Measurements from ENCODE around the gene EPHA2.

EPHA2 gene

DNA sequence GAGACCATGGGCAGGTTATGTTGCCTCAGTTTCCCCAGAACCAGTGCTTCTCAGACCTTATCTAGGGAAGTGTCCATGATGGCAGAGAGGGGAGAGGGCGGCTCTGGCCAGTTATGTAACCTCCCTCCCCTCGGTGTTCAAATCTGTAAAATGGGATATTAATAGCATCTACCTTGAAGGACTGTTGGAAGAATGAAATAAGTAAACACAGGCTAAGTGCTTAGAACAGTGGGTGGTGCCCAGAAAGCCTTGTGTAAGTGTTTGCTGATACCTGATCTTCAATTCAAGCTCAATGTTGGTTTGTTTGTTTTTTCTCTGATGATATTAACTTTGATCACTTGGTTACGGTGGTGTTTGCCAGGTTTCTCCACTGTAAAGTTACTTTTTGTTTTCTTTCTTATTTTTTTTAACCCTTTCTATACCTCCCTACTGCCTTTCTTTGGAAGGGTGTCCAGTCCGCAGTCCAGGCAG, 34.9 kb downstream of the EPHA2 start:
- H2AFZ ChIP-seq (ENCODE audit: low read depth, low read length) = no peak overlapping the region
- H3K4me1 ChIP-seq (ENCODE audit: insufficient read depth, low read length) = no peaks in the 10 kb centered on the region
- no peaks in the 10 kb centered on the region for H3K79me2 ChIP-seq (ENCODE audit: insufficient read depth, low read length)
- H4K20me1 ChIP-seq (ENCODE audit: insufficient read depth, low read length) = no peaks in the 10 kb centered on the region; the same call in 1 of the 2 replicates
- H3K4me3 ChIP-seq (ENCODE audit: low read depth in 1 of 2, low read length in 2 of 2) = no peak overlapping the region
- H3K9me3 ChIP-seq (ENCODE audit: insufficient read depth, low read length, severe bottlenecking) = no peaks in the 10 kb centered on the region
- ATAC-seq (ENCODE audit: insufficient read depth, low read depth) = no peak
- H3K27me3 ChIP-seq (ENCODE audit: insufficient read depth, low read length, poor library complexity) = no peaks in the 10 kb centered on the region
- TF ChIP-seq EZH2 (IDR thresholded peaks at IDR 0.05; ENCODE audit: borderline replicate concordance, low read depth, low read length, severe bottlenecking) = no peak
- TF ChIP-seq, protein P1, sequence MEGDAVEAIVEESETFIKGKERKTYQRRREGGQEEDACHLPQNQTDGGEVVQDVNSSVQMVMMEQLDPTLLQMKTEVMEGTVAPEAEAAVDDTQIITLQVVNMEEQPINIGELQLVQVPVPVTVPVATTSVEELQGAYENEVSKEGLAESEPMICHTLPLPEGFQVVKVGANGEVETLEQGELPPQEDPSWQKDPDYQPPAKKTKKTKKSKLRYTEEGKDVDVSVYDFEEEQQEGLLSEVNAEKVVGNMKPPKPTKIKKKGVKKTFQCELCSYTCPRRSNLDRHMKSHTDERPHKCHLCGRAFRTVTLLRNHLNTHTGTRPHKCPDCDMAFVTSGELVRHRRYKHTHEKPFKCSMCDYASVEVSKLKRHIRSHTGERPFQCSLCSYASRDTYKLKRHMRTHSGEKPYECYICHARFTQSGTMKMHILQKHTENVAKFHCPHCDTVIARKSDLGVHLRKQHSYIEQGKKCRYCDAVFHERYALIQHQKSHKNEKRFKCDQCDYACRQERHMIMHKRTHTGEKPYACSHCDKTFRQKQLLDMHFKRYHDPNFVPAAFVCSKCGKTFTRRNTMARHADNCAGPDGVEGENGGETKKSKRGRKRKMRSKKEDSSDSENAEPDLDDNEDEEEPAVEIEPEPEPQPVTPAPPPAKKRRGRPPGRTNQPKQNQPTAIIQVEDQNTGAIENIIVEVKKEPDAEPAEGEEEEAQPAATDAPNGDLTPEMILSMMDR (IDR thresholded peaks at IDR 0.05; ENCODE audit: borderline replicate concordance, extremely low read depth, low read length, poor library complexity, severe bottlenecking) = no peak
- H3K9ac ChIP-seq (ENCODE audit: low read depth, low read length) = no peak overlapping the region
- DNase-seq = no peak
- no peak overlapping the region for H3K27ac ChIP-seq (ENCODE audit: low read length)
- H3K4me2 ChIP-seq (ENCODE audit: insufficient read depth, low read length) = no peak overlapping the region
- no peaks in the 10 kb centered on the region for H3K36me3 ChIP-seq (ENCODE audit: insufficient read depth, low read length)

DNA sequence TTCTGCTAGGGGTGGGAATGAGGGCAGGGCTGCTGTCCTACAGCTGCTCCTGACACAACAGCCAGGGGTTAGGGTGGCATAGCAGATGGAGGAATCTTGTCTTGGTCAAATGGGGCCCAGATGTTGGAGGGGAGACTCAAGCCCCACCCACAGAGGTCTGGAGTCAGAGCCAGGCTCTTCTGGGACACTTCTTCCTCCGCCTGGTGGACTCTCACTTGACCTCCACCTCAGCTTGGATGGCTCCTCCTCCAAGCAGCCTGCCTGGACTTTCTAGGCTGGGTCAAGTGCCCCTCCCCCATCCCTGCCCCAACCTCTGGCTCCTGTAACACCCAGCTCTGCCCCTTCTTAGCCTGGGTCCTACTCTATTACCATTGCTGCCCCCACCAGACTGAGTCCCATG, 35.5 kb downstream of the EPHA2 start:
- no peaks in the 10 kb centered on the region; the same call in 1 of the 2 replicates for H4K20me1 ChIP-seq (ENCODE audit: insufficient read depth, low read length)
- no peaks in the 10 kb centered on the region for H3K36me3 ChIP-seq (ENCODE audit: insufficient read depth, low read length)
- ATAC-seq (ENCODE audit: insufficient read depth, low read depth) = no peak
- H2AFZ ChIP-seq (ENCODE audit: low read depth, low read length) = no peak overlapping the region
- H3K27me3 ChIP-seq (ENCODE audit: insufficient read depth, low read length, poor library complexity) = no peaks in the 10 kb centered on the region
- no peak overlapping the region for H3K9ac ChIP-seq (ENCODE audit: low read depth, low read length)
- no peaks in the 10 kb centered on the region for H3K4me1 ChIP-seq (ENCODE audit: insufficient read depth, low read length)
- no peak overlapping the region for H3K27ac ChIP-seq (ENCODE audit: low read length)
- H3K79me2 ChIP-seq (ENCODE audit: insufficient read depth, low read length) = no peaks in the 10 kb centered on the region
- no peak for DNase-seq
- TF ChIP-seq, protein P1 (IDR thresholded peaks at IDR 0.05; ENCODE audit: borderline replicate concordance, extremely low read depth, low read length, poor library complexity, severe bottlenecking) = no peak
- TF ChIP-seq EZH2 (IDR thresholded peaks at IDR 0.05; ENCODE audit: borderline replicate concordance, low read depth, low read length, severe bottlenecking) = no peak
- H3K9me3 ChIP-seq (ENCODE audit: insufficient read depth, low read length, severe bottlenecking) = no peaks in the 10 kb centered on the region
- H3K4me2 ChIP-seq (ENCODE audit: insufficient read depth, low read length) = no peak overlapping the region
- H3K4me3 ChIP-seq (ENCODE audit: low read depth in 1 of 2, low read length in 2 of 2) = no peak overlapping the region

DNA sequence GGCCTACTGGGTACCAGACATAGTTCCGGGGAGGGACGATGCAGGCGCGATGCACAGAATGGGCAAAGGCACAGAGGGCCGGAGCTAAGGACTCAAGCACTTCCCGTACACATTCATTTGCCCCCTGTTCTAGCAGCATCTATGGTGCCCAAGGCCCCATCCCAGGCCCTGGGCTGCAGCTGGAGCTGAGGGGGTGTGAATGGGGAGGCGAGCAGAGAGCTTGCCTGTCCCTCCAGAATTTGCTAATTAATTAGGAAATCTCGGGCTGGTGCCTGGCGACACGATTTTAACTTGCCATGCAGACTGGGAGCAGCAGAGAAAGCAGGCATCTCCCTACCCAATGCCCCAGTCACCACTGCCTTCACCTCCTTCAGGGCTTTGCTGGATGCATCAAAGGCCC, 35.9 kb downstream of the EPHA2 start:
- H3K36me3 ChIP-seq (ENCODE audit: insufficient read depth, low read length) = no peaks in the 10 kb centered on the region
- TF ChIP-seq EZH2 (IDR thresholded peaks at IDR 0.05; ENCODE audit: borderline replicate concordance, low read depth, low read length, severe bottlenecking) = no peak
- TF ChIP-seq, protein P1 (IDR thresholded peaks at IDR 0.05; ENCODE audit: borderline replicate concordance, extremely low read depth, low read length, poor library complexity, severe bottlenecking) = no peak
- H3K4me2 ChIP-seq (ENCODE audit: insufficient read depth, low read length) = no peak overlapping the region
- H3K9me3 ChIP-seq (ENCODE audit: insufficient read depth, low read length, severe bottlenecking) = no peaks in the 10 kb centered on the region
- no peaks in the 10 kb centered on the region for H3K27me3 ChIP-seq (ENCODE audit: insufficient read depth, low read length, poor library complexity)
- no peak overlapping the region for H3K9ac ChIP-seq (ENCODE audit: low read depth, low read length)
- H3K4me1 ChIP-seq (ENCODE audit: insufficient read depth, low read length) = no peaks in the 10 kb centered on the region
- H2AFZ ChIP-seq (ENCODE audit: low read depth, low read length) = no peak overlapping the region
- no peaks in the 10 kb centered on the region; the same call in 1 of the 2 replicates for H4K20me1 ChIP-seq (ENCODE audit: insufficient read depth, low read length)
- ATAC-seq (ENCODE audit: insufficient read depth, low read depth) (no peak), DNase-seq (no peak)
- H3K27ac ChIP-seq (ENCODE audit: low read length) = no peak overlapping the region
- no peaks in the 10 kb centered on the region for H3K79me2 ChIP-seq (ENCODE audit: insufficient read depth, low read length)
- H3K4me3 ChIP-seq (ENCODE audit: low read depth in 1 of 2, low read length in 2 of 2) = no peak overlapping the region

DNA sequence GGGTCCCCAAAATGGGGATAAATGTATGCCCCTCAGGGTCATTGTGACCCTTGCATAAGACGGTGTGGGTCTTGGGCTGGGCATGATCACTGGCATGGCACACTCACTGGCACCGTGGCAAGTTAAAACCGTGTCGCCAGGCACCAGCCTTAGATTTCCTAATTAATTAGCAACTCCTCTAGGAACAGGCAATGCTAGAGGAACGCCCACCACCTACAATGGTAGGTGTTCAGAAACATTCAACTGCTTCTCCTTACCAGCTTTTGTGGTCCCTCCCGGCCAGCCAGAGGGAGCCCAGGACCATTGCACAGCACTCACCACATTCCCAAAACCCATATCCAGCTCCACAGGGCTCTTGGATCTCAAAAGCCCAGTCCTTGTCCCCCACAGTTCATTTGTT, 36.4 kb downstream of the EPHA2 start:
- H3K9me3 ChIP-seq (ENCODE audit: insufficient read depth, low read length, severe bottlenecking) = no peaks in the 10 kb centered on the region
- H3K4me1 ChIP-seq (ENCODE audit: insufficient read depth, low read length) = no peaks in the 10 kb centered on the region
- H3K36me3 ChIP-seq (ENCODE audit: insufficient read depth, low read length) = no peaks in the 10 kb centered on the region
- no peak overlapping the region for H3K27ac ChIP-seq (ENCODE audit: low read length)
- H4K20me1 ChIP-seq (ENCODE audit: insufficient read depth, low read length) = no peaks in the 10 kb centered on the region; the same call in 1 of the 2 replicates
- no peaks in the 10 kb centered on the region for H3K27me3 ChIP-seq (ENCODE audit: insufficient read depth, low read length, poor library complexity)
- no peak overlapping the region for H3K4me3 ChIP-seq (ENCODE audit: low read depth in 1 of 2, low read length in 2 of 2)
- H3K9ac ChIP-seq (ENCODE audit: low read depth, low read length) = no peak overlapping the region
- H3K79me2 ChIP-seq (ENCODE audit: insufficient read depth, low read length) = no peaks in the 10 kb centered on the region
- no peak overlapping the region for H2AFZ ChIP-seq (ENCODE audit: low read depth, low read length)
- ATAC-seq (ENCODE audit: insufficient read depth, low read depth) (no peak), DNase-seq (no peak)
- TF ChIP-seq, protein P1 (IDR thresholded peaks at IDR 0.05; ENCODE audit: borderline replicate concordance, extremely low read depth, low read length, poor library complexity, severe bottlenecking) = no peak
- TF ChIP-seq EZH2 (IDR thresholded peaks at IDR 0.05; ENCODE audit: borderline replicate concordance, low read depth, low read length, severe bottlenecking) = no peak
- no peak overlapping the region for H3K4me2 ChIP-seq (ENCODE audit: insufficient read depth, low read length)

Data from DND-41 (cell line).